Liver (tissue), 3 donors: ENCODE data around the gene ZFYVE19.

ENCODE experiments used
- CTCF ChIP-seq: fragments of 150-350 bp; IDR thresholded peaks from 2 replicates; pipeline ENCODE4 v1.5.1; 2017; ENCODE audit warnings: improper control_type of control experiment, low read depth, low read length; ENCODE audit not compliant: missing input control
- GABPA ChIP-seq, 2 donors: IDR thresholded peaks in 1 of 2; conservative IDR thresholded peaks in 1 of 2; 2 replicates each; pipeline ENCODE4 v1.6.1; 2016; ENCODE audit warnings: antibody characterized with exemption in 2 of 2, mild to moderate bottlenecking in 1 of 2, moderate library complexity in 1 of 2
- MAX ChIP-seq: IDR thresholded peaks from 2 replicates; pipeline ENCODE4 v1.6.1; 2016; ENCODE audit warnings: antibody characterized with exemption
- REST ChIP-seq: IDR thresholded peaks from 2 replicates; pipeline ENCODE4 v1.6.1; 2016; ENCODE audit warnings: antibody characterized with exemption, mild to moderate bottlenecking
- SP1 ChIP-seq: IDR thresholded peaks from 2 replicates; pipeline ENCODE4 v1.6.1; 2018; ENCODE audit warnings: antibody characterized with exemption, mild to moderate bottlenecking
- TAF1 ChIP-seq: conservative IDR thresholded peaks from 2 replicates; pipeline ENCODE4 v1.6.1; 2016; ENCODE audit warnings: antibody characterized with exemption, mild to moderate bottlenecking
- YY1 ChIP-seq: IDR thresholded peaks from 2 replicates; pipeline ENCODE4 v1.6.1; 2016; ENCODE audit warnings: antibody characterized with exemption, mild to moderate bottlenecking
- donor health status: healthy.
- donor health status: healthy.

- no peak for TF ChIP-seq SP1
- no peak for TF ChIP-seq CTCF
- TF ChIP-seq TAF1: no peak
- no peak for TF ChIP-seq YY1
- TF ChIP-seq MAX: no peak
- no peak for TF ChIP-seq REST
- TF ChIP-seq GABPA (IDR thresholded peaks at IDR 0.05 in 1 of 2, conservative IDR thresholded peaks at IDR 0.05 in 1 of 2): no peak
Observed at GRCh38 chr15:40789119-40789518, 17.8 kb upstream of the ZFYVE19 start.
